C4-2B (cell line): ENCODE results near the gene MYLK.

ENCODE experiments used
- H3K27ac ChIP-seq: fragments of 450-650 bp; 2 replicates; pipeline ENCODE4 v1.5.1; 2017
- CTCF ChIP-seq: fragments of 450-650 bp; conservative IDR thresholded peaks from 2 replicates; pipeline ENCODE4 v1.5.1; 2017; ENCODE audit warnings: mild to moderate bottlenecking
- ZFX ChIP-seq: fragments of 450-650 bp; IDR thresholded peaks from 2 replicates; pipeline ENCODE4 v1.6.1; 2017

The MYLK gene

GRCh38 chr3:123584988-123585937, 298.9 kb downstream of the MYLK start, which contains the start of gene HACD2:
Gene HACD2 (minus strand): TSS chr3:123585053. CDS start chr3:123585027, 26 bp downstream.
- peak within 1 kb of the TSS; percentile 81 for H3K27ac ChIP-seq
- TF ChIP-seq CTCF (no peak), ZFX (peak; percentile 28)

GRCh38 chr3:123584284-123584987, 299.7 kb downstream of the MYLK start:
- peak overlapping the region; percentile 81 for H3K27ac ChIP-seq
- TF ChIP-seq ZFX (peak; percentile 86), CTCF (peak; percentile 57)

- H3K27ac ChIP-seq: no peak overlapping the region
- TF ChIP-seq ZFX (no peak), CTCF (no peak)
Observed at GRCh38 chr3:123583561-123583960, 300.6 kb downstream of the MYLK start.

- no peak overlapping the region for H3K27ac ChIP-seq
- TF ChIP-seq CTCF (no peak), ZFX (no peak)
Observed at GRCh38 chr3:123582315-123582714, 301.8 kb downstream of the MYLK start.

- no peak overlapping the region for H3K27ac ChIP-seq
- TF ChIP-seq CTCF (no peak), ZFX (no peak)
Observed at GRCh38 chr3:123576122-123576521, 308.0 kb downstream of the MYLK start.

GRCh38 chr3:123571973-123572365, 312.2 kb downstream of the MYLK start:
- H3K27ac ChIP-seq: no peak overlapping the region
- no peak for TF ChIP-seq ZFX

- TF ChIP-seq CTCF (no peak), ZFX (no peak)
- H3K27ac ChIP-seq: no peak overlapping the region
Observed at GRCh38 chr3:123571264-123571972, 312.7 kb downstream of the MYLK start.
